ENCODE results near the gene SLC28A1.
A peak's percentile ranks its signal among the peaks of the same experiment; 100 is the strongest.
"Not testable (repeated sequence)": the region's sequence is repeated elsewhere in the genome, so short reads cannot be mapped to it uniquely, and the experiment has no call there.

The SLC28A1 gene

GRCh38 chr15:84919106-84919667 lies 34.7 kb downstream of the SLC28A1 start:
- DNase-seq (ENCODE audit: low read depth) = no peak
- no peak for TF ChIP-seq CTCF (conservative IDR thresholded peaks at IDR 0.05; ENCODE audit: control insufficient read depth, insufficient read depth, low read depth, low read length)
- no peak overlapping the region for H3K4me3 ChIP-seq (ENCODE audit: control insufficient read depth, low read depth, low read length)

DNA sequence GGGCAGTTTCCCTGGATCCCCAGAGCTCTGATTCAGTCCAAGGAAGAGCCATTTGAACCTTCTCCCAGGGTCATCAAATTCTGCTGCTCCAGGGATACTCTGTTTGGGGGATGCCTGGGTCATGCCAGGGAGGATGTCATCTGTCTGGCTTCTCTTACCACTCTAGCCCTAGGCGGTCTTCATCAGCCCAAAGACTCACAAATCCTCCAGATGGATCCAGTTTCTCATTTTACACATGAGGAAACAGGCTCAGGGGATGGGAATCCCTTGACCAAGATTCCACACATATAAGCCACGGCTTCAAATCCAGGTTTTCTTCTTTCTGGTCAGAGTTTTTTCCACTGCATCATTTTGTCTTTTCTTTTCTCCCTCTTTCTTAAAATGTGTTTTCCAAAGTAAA lies 36.7 kb downstream of the SLC28A1 start:
- H3K4me3 ChIP-seq (ENCODE audit: control insufficient read depth, low read depth, low read length) = no peak overlapping the region
- peak; percentile 29 for DNase-seq (ENCODE audit: low read depth)
- no peak for TF ChIP-seq CTCF (conservative IDR thresholded peaks at IDR 0.05; ENCODE audit: control insufficient read depth, insufficient read depth, low read depth, low read length)

- no peak overlapping the region for H3K4me3 ChIP-seq (ENCODE audit: control insufficient read depth, low read depth, low read length)
- TF ChIP-seq CTCF (conservative IDR thresholded peaks at IDR 0.05; ENCODE audit: control insufficient read depth, insufficient read depth, low read depth, low read length) = no peak
- DNase-seq (ENCODE audit: low read depth) = no peak
These were observed 38.1 kb downstream of the SLC28A1 start for GRCh38 chr15:84922530-84922929.

DNA sequence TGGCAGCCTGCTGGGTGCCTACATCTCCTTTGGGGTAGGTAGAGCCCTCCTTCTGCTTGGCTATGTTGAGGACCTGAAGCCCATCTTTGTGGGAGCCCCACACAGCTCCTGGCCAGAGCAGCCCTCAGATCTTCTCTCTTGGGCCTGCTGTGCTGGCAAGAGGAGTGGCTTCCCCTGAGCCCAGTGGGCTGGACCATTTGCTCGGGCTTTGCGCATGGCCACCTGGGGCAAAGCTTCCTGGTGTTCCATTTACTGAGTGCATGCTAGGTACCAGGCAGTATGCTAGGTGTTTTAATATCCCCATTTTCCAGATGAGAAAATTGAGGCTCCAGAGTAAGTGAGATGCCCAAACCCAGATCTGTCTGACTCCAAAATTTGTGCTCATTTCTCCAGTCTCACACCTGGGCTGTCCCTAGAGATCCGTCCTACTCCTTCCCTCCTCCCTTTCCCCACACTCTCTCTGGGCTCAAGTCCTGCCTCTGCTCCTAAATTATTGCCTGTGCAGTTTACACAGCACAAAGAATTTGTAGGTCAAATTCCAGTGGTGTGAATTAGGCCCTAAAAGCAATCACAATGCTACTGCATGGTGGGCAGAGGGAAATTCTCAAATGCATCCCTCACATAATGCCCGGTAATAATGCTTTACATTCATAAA lies 39.7 kb downstream of the SLC28A1 start:
- no peak overlapping the region for H3K4me3 ChIP-seq (ENCODE audit: control insufficient read depth, low read depth, low read length)
- DNase-seq (ENCODE audit: low read depth) = no peak
- no peak for TF ChIP-seq CTCF (conservative IDR thresholded peaks at IDR 0.05; ENCODE audit: control insufficient read depth, insufficient read depth, low read depth, low read length)

- not testable (repeated sequence) for H3K4me3 ChIP-seq (ENCODE audit: control insufficient read depth, low read depth, low read length)
- peak; percentile 66 for DNase-seq (ENCODE audit: low read depth)
These were observed 40.5 kb downstream of the SLC28A1 start for GRCh38 chr15:84924821-84925569.

DNA sequence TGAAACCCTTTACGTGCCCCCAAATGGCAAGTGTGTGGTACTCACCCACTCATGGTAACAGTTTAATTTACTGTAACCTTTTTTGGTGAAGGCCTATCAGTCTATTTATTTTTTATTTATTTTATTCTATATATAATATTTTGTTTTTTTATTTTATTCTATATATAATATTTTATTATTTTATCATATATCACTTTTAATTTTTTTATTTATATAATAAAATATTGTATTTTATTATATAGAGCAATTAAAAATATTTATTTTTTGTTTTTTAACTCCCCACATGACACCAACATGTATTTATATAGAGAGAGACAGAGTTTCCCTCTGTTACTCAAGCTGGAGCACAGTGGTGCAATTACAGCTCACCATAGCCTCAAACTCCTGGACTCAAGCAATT lies 41.4 kb downstream of the SLC28A1 start:
- TF ChIP-seq CTCF (conservative IDR thresholded peaks at IDR 0.05; ENCODE audit: control insufficient read depth, insufficient read depth, low read depth, low read length) = no peak
- no peak for DNase-seq (ENCODE audit: low read depth)
- H3K4me3 ChIP-seq (ENCODE audit: control insufficient read depth, low read depth, low read length) = no peak overlapping the region

DNA sequence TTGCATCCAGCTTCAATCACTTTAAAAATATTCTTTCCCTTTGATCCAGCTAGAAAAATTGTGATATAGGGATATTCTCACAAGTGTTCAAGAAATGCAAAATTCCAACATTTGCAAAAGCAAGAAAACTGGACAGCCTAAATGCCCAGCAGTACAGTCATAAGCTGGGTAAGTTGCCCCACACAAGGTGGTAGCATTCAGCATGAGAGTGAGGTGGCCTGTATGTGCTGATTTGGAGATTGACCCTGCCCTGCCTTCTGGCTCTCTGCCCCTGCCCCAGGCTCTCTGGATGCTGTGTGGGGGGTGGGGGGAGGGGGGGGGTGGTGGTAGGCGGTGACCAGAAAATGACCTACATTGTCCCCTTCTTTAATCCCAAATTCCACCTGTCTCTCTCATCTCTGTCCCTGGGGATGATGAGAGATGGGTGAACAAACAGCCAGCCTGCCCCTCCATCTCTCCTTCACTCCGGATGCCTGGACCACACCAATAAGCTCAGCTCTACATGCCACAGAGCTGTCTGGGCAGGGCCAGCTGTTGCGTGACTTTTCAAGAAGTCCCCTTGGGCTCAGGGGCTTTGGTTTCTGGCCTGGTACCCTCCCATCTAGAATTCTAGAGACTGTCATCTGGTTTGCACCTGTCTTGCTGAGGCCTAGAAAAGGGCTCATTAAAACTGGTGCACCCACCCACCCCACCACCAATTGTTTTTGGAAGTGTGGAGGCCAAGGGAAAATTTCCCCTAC lies 42.2 kb downstream of the SLC28A1 start:
- no peak for TF ChIP-seq CTCF (conservative IDR thresholded peaks at IDR 0.05; ENCODE audit: control insufficient read depth, insufficient read depth, low read depth, low read length)
- H3K4me3 ChIP-seq (ENCODE audit: control insufficient read depth, low read depth, low read length) = no peak overlapping the region
- no peak for DNase-seq (ENCODE audit: low read depth)

Measured in fibroblast of mammary gland (primary cell).